NCI-H1436 (cell line): Measurements from ENCODE around the gene SIPA1L2.
"Not testable (repeated sequence)": the region's sequence is repeated elsewhere in the genome, so short reads cannot be mapped to it uniquely, and the experiment has no call there.

Source experiments
- DNase-seq: peaks from one replicate; lab custom pipeline; 2025; lab: John Stamatoyannopoulos, UW

The SIPA1L2 gene

GRCh38 chr1:232615306-232615800, 14.6 kb downstream of the SIPA1L2 start:
- no peak for DNase-seq

DNA sequence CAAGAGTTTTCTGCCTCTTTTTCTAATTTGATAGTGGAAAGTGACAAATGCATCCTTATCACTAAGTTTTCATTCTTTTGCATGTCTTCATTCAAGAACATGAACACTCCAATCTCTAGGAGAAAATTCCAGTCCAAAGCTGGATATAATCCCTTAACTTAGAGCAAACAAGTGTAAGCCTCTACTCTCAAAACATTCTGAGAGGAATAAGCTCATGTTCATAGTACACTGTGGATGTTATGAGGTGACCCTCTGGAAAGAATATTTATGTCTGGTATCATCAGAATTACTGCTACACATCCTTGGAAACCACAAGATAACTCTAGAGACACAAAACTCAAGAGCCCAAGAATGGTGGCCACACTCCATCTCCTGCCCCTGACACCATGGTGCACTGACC, 15.1 kb downstream of the SIPA1L2 start:
- no peak for DNase-seq

GRCh38 chr1:232613752-232614381, 16.1 kb downstream of the SIPA1L2 start:
- DNase-seq, result peak; percentile 46

- DNase-seq, result not testable (repeated sequence)
Observed at GRCh38 chr1:232612836-232613235, 17.1 kb downstream of the SIPA1L2 start.

GRCh38 chr1:232611834-232612233, 18.1 kb downstream of the SIPA1L2 start:
- no peak for DNase-seq

GRCh38 chr1:232610902-232611745, 18.8 kb downstream of the SIPA1L2 start:
- not testable (repeated sequence) for DNase-seq

- no peak for DNase-seq
Observed at GRCh38 chr1:232610192-232610901, 19.6 kb downstream of the SIPA1L2 start.

DNA sequence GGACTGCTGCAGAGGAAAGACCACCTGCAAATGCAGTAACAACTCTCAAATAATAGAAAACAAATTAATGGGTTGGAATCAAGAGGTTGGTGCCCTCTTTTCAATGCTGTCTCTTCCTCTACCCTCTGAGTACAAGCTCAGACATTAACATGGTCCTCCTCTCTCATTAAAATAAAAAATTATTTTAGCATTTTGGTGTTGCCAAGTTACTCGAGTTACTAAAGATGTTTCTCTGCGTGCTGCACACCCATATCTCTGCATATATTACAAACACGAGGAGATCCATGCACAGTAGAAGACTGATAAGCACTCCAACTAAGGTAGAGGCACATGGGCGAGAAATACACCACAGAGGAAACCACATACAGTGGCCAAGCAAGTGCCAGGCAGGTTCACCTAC, 21.5 kb downstream of the SIPA1L2 start:
- no peak for DNase-seq

GRCh38 chr1:232602622-232603021, 27.3 kb downstream of the SIPA1L2 start:
- DNase-seq, result no peak

GRCh38 chr1:232600424-232601258, 29.3 kb downstream of the SIPA1L2 start:
- no peak for DNase-seq

GRCh38 chr1:232599178-232600041, 30.5 kb downstream of the SIPA1L2 start:
- peak; percentile 83 for DNase-seq

DNA sequence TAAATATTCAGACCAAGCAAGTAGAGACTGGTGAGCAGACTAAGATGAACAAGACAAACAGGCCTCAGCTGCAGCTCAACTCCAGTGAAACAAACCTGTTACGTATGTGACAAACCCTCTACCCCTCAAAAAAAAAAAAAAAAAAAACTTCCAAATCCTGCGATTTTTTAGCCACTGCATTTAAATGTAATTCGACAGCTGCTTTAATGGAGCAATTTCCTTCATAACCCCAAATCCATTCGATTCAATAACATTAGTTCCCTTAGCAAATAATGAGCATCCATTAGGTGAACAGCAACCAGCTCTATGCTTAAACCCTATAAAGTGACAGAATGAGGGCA, 31.1 kb downstream of the SIPA1L2 start:
- no peak for DNase-seq

DNA sequence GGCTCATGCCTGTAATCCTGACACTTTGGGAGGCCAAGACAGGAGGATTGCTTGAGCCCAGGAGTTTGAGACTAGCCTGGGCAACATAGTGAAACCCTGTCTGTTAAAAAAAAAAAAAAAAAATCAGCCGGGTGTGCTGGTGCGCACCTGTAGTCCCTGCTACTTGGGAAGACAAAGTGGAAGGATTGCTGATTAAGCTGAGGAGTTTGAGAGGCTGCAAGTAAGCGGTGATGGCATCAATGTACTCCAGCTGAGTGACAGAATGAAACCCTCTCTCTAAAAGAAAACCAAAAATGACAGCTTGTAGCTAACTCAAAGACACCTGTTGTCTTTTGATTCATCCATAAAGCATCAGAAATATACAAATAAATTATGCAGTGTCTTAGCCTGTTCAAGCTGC, 31.8 kb downstream of the SIPA1L2 start:
- DNase-seq, result no peak

DNA sequence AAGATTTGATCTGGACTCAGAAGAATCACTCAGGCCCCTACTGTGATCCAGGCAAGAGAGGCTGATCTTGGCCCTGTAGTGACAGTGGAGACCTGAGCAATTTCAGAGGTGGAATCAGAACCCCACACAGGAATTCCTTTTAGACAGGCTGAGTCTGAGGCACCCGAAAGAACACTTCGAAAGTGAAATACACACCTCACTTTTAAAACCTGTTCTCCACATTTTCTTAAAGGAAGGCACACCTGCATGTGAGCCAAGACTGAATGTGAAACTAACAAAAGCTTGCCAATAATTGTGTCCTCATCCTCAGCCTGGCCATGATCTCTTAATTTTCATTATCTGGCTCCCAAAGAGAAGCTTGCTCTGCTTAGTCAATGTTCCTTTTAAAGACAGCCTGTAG, 32.2 kb downstream of the SIPA1L2 start:
- DNase-seq, result no peak

DNA sequence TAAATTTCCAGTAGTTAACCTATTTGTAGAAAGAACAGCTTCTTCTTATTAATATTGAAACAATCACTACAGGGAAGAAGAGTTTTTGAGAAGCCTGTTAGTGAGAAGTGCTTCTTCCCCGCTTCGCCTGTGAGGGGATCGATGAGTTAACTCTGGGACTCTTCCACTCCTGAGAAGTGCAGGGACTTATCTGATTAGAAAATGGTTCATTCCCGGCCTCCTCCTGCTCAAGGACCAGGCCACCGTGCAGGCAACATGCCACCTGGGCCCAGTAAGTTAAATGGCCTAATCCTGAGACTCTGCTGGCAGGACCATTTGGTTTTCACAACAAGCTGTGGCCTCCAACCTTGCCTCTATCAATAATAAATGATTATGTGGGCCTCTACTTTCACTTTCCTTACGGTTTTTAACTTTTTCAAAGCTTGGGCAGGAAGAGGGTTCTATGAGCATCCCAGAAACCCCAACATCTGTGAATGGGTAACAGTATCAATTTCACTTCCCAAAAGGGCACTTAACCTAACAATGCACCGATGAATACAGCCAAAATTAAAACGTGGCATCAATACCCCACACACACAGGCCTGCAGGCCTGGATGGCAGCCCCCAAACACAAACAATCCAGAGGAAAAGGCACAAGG, 33.1 kb downstream of the SIPA1L2 start:
- no peak for DNase-seq

DNA sequence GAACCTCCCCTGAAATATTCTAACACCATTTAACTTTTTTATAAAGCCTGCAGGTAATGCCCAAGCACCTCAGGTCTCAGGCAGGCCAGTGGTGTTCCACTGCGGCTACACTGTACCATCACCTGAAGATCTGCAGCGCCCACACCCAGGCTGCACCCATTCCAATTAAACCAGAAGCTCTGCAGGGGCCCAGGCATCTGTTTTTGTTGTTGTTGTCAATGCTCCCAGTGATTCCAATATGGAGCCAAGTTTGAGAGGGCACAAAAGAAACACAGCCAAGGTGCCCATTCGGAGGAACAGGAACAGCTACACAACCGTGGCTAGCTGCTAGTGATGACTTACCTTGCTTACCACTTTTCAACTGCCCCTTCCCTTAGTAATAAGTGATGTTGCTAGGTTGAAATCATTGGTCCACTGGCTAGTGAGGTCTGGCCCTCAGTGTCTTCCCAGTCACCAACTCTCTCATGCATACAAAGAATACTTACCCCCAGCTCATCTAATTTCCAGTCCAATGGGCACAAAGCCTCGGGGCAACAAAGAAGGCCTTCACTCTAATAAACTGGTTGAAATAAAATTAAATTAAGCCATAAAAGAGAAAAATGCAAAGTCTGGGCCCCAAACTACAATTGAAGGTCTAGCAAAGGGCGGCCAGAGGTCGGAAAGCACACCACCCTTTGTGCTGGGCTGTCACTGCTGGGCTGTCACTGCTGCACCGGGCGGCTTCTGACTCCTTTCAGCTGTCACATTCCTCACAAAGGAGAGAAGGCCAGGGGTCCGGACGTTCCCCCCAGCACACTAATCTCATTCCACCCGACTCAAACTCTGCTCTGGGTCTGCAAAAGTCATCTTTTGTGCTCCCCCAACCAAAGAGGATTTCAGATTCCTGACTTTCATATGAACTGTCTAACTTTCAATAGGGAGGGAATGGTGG, 34.9 kb downstream of the SIPA1L2 start:
- DNase-seq, result no peak

- no peak for DNase-seq
Observed at GRCh38 chr1:232593717-232594502, 36.0 kb downstream of the SIPA1L2 start.

- no peak for DNase-seq
Observed at GRCh38 chr1:232591344-232591743, 38.6 kb downstream of the SIPA1L2 start.

- no peak for DNase-seq
Observed at GRCh38 chr1:232590744-232591082, 39.2 kb downstream of the SIPA1L2 start.
